Suppressor macrophage treated with lipopolysaccharide for 1 hour (primary cell): Measurements from ENCODE around the gene RHOXF2B.
A peak's percentile ranks its signal among the peaks of the same experiment; 100 is the strongest.
"Not testable (repeated sequence)": the region's sequence is repeated elsewhere in the genome, so short reads cannot be mapped to it uniquely, and the experiment has no call there.

Source experiments
- DNase-seq, 3 donors: peaks; one replicate each; pipeline ENCODE4 v3.0.0-alpha.2; 2020 to 2022

RHOXF2B gene

GRCh38 chrX:120077590-120077989 is at the start of gene RHOXF2B:
Gene RHOXF2B, minus strand, starts transcription at chrX:120077690. Its CDS starts 138 bp downstream, at chrX:120077552.
- not testable (repeated sequence) for DNase-seq

GRCh38 chrX:120125444-120125843 is 48.0 kb upstream of the RHOXF2B start:
- DNase-seq = peak; percentile 16 to 40 (median 35)

GRCh38 chrX:120120223-120120622 is 42.7 kb upstream of the RHOXF2B start:
- DNase-seq = no peak

- no peak for DNase-seq
These were observed 38.0 kb upstream of the RHOXF2B start, which contains the start of gene RHOXF1 for GRCh38 chrX:120115438-120115963. Gene RHOXF1, minus strand, starts transcription at chrX:120115913. Its CDS starts 51 bp downstream, at chrX:120115862.

GRCh38 chrX:120111611-120112010 is 34.1 kb upstream of the RHOXF2B start:
- DNase-seq = no peak

GRCh38 chrX:120109378-120109777 is 31.9 kb upstream of the RHOXF2B start:
- DNase-seq = no peak

- DNase-seq = not testable (repeated sequence)
These were observed 27.2 kb upstream of the RHOXF2B start for GRCh38 chrX:120104707-120105106.

- not testable (repeated sequence) for DNase-seq
These were observed 23.6 kb upstream of the RHOXF2B start for GRCh38 chrX:120101057-120101456.

- DNase-seq = no peak
These were observed 12.7 kb upstream of the RHOXF2B start for GRCh38 chrX:120090208-120090607.

- DNase-seq = no peak
These were observed 10.0 kb upstream of the RHOXF2B start for GRCh38 chrX:120087289-120088017.

- DNase-seq = not testable (repeated sequence)
These were observed 8.2 kb upstream of the RHOXF2B start for GRCh38 chrX:120085553-120086185.

- DNase-seq = not testable (repeated sequence)
These were observed 11.3 kb downstream of the RHOXF2B start for GRCh38 chrX:120066169-120066568.

GRCh38 chrX:120042712-120043111 is 34.8 kb downstream of the RHOXF2B start:
- not testable (repeated sequence) for DNase-seq

GRCh38 chrX:120042247-120042646 is 35.2 kb downstream of the RHOXF2B start:
- DNase-seq = not testable (repeated sequence)

GRCh38 chrX:120040176-120040575 is 37.3 kb downstream of the RHOXF2B start:
- not testable (repeated sequence) for DNase-seq

GRCh38 chrX:120039087-120039733 is 38.3 kb downstream of the RHOXF2B start:
- not testable (repeated sequence) for DNase-seq

GRCh38 chrX:120036704-120037103 is 40.8 kb downstream of the RHOXF2B start:
- no peak for DNase-seq

GRCh38 chrX:120035522-120036309 is 41.8 kb downstream of the RHOXF2B start:
- DNase-seq = peak; percentile 60 to 64 (median 62)

- no peak for DNase-seq
These were observed 48.1 kb downstream of the RHOXF2B start for GRCh38 chrX:120029354-120029753.

GRCh38 chrX:120023259-120023658 is 54.2 kb downstream of the RHOXF2B start:
- DNase-seq = no peak

GRCh38 chrX:120022763-120023162 is 54.7 kb downstream of the RHOXF2B start:
- no peak for DNase-seq
